Mesothelial cell of epicardium (in vitro differentiated cells): ENCODE data around the gene MIF. TPM values are rescaled to one million over a fixed set of nuclear protein-coding genes. Genes with fewer than 3 reads are reported as not detected.
"Not testable (repeated sequence)": the region's sequence is repeated elsewhere in the genome, so short reads cannot be mapped to it uniquely, and the experiment has no call there.

ENCODE experiments used
- DNase-seq, 2 experiments: peaks; one replicate each; pipeline ENCODE4 v3.0.0; 2021; ENCODE audit warnings: low spot score in 2 of 2; ENCODE audit not compliant: unreplicated experiment in 2 of 2
- H3K27ac Mint-ChIP-seq: 2 replicates; pipeline ENCODE4 v1.8.0; 2021; ENCODE audit warnings: mixed read lengths
- H3K27me3 Mint-ChIP-seq: 2 replicates; pipeline ENCODE4 v1.8.0; 2021; ENCODE audit warnings: low read depth, mixed read lengths
- H3K36me3 Mint-ChIP-seq: 2 replicates; pipeline ENCODE4 v1.8.0; 2021; ENCODE audit warnings: mixed read lengths
- H3K4me1 Mint-ChIP-seq: 2 replicates; pipeline ENCODE4 v1.8.0; 2021; ENCODE audit warnings: mixed read lengths
- H3K4me3 Mint-ChIP-seq: 2 replicates; pipeline ENCODE4 v1.8.0; 2021; ENCODE audit warnings: mild to moderate bottlenecking, moderate library complexity, mixed read lengths
- H3K9me3 Mint-ChIP-seq: 2 replicates; pipeline ENCODE4 v1.8.0; 2021; ENCODE audit warnings: mixed read lengths
- total RNA-seq: library from RNA; stranded (reverse); gene quantifications from 3 replicates; pipeline ENCODE4 v1.2.1, GENCODE V29; 2021
- TF ChIP-seq, protein P1 (sequence below): fragments of 200-600 bp; sonication (generic); IDR thresholded peaks from one replicate; pipeline ENCODE4 v1.5.0; 2021; ENCODE audit warnings: antibody characterized with exemption; ENCODE audit not compliant: unreplicated experiment

MIF gene
- total RNA-seq, 1 donor from 2014 or later = 916 TPM

- Mint-ChIP-seq H3K27ac (no peak overlapping the region), H3K27me3 (no peaks in the 10 kb centered on the region), H3K4me3 (no peak overlapping the region), H3K36me3 (peaks cover 20% of the 10 kb centered on the region), H3K9me3 (peaks cover 8% of the 10 kb centered on the region), H3K4me1 (peaks cover 14% of the 10 kb centered on the region)
- no peak for DNase-seq
- TF ChIP-seq, protein P1, sequence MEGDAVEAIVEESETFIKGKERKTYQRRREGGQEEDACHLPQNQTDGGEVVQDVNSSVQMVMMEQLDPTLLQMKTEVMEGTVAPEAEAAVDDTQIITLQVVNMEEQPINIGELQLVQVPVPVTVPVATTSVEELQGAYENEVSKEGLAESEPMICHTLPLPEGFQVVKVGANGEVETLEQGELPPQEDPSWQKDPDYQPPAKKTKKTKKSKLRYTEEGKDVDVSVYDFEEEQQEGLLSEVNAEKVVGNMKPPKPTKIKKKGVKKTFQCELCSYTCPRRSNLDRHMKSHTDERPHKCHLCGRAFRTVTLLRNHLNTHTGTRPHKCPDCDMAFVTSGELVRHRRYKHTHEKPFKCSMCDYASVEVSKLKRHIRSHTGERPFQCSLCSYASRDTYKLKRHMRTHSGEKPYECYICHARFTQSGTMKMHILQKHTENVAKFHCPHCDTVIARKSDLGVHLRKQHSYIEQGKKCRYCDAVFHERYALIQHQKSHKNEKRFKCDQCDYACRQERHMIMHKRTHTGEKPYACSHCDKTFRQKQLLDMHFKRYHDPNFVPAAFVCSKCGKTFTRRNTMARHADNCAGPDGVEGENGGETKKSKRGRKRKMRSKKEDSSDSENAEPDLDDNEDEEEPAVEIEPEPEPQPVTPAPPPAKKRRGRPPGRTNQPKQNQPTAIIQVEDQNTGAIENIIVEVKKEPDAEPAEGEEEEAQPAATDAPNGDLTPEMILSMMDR = no peak
Observed at GRCh38 chr22:23901600-23901999, 7.4 kb downstream of the MIF start.

DNA sequence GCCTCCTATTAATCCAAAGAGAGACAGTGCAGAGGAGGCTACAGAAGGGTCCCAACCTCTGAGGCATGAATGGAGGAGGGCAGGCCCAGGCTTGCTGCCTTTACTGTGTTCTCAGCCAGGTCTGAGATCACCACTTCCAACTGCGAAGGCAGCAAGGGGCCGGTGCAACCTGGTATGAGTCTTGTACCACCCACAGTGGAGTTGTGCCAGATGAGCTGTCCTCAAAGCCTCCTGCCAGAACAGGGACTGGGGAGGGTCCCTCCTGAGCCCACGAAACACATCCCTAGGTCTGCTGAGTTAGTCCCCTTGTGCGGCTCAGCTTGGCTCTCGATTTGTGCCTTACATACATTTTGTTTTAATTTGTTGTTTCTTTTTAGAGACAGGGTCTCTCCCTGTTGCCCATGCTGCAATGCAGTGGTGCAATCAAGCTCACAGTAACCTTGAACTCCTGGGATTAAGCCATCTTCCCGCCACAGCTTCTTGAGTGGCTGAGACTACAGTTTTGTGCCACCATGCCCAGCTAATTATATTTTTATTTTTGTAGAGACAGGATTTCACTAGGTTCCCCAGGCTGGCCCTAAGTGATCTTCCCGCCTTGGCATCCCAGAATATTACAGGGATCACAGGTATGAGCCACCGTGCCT, 9.3 kb downstream of the MIF start:
- TF ChIP-seq, protein P1 = no peak
- peaks cover 16% of the 10 kb centered on the region for H3K36me3 Mint-ChIP-seq
- H3K9me3 Mint-ChIP-seq = peaks cover 8% of the 10 kb centered on the region
- H3K4me1 Mint-ChIP-seq = peaks cover 10% of the 10 kb centered on the region
- no peaks in the 10 kb centered on the region for H3K27me3 Mint-ChIP-seq
- DNase-seq = no peak
- no peak overlapping the region for H3K4me3 Mint-ChIP-seq
- peak overlapping the region; percentile 16 for H3K27ac Mint-ChIP-seq

DNA sequence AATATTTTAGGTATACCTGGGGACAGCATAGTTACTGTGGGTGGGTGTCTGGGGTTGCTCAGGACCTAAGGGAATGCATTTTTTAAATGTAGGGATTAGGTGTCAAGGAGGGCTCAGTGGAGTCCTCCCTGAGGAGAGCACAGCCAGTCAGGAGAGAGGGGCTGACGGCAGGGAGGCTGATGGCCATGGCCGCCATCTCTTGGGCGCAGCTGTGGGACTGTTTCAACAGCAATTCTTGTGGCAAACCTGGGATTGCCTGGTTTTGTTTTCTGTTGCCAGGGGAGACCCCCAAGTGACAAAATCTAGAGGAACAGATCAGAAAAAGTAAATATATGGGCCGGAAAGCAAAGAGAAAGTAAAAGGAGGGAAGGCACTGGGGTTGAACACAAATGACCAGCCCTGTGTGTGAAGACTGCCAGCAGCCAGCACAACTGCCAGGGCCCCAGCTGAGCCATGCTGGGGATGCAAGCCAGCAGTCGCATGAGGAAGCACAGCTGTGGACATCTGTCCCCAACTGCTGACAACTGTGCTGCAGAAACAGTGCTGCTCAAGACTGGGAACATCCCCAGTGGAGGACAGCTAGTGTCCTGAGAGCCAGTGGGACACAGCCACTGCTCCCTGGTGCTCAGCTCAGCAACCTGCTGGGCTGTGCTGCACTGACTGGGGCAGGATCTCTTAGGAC, 10.5 kb downstream of the MIF start:
- DNase-seq = no peak
- Mint-ChIP-seq H3K27ac (no peak overlapping the region), H3K4me3 (no peak overlapping the region), H3K36me3 (peaks cover 13% of the 10 kb centered on the region), H3K4me1 (peaks cover 22% of the 10 kb centered on the region), H3K27me3 (no peaks in the 10 kb centered on the region), H3K9me3 (peaks cover 6% of the 10 kb centered on the region)
- TF ChIP-seq, protein P1 = no peak

- H3K9me3 Mint-ChIP-seq = no peaks in the 10 kb centered on the region
- no peak for DNase-seq
- no peaks in the 10 kb centered on the region for H3K27me3 Mint-ChIP-seq
- peaks cover 6% of the 10 kb centered on the region for H3K36me3 Mint-ChIP-seq
- no peak overlapping the region for H3K27ac Mint-ChIP-seq
- TF ChIP-seq, protein P1 = no peak
- no peak overlapping the region for H3K4me3 Mint-ChIP-seq
- peaks cover 30% of the 10 kb centered on the region for H3K4me1 Mint-ChIP-seq
Observed at GRCh38 chr22:23906641-23907040, 12.5 kb downstream of the MIF start.

DNA sequence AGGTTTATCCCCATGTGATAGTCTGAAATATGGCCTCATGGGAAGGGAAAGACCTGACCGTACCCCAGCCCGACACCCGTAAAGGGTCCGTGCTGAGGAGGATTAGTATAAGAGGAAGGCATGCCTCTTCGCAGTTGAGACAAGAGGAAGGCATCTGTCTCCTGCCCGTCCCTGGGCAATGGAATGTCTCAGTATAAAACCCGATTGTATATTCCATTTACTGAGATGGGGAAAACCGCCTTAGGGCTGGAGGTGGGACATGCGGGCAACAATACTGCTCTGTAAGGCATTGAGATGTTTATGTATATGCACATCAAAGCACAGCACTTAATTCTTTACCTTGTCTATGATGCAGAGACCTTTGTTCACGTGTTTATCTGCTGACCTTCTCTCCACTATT, 13.2 kb downstream of the MIF start:
- H3K9me3 Mint-ChIP-seq, H3K27me3 Mint-ChIP-seq, H3K4me3 Mint-ChIP-seq, H3K27ac Mint-ChIP-seq, H3K36me3 Mint-ChIP-seq, DNase-seq: not testable (repeated sequence)
- H3K4me1 Mint-ChIP-seq = peaks cover 30% of the 10 kb centered on the region

GRCh38 chr22:23908587-23909205, 14.5 kb downstream of the MIF start:
- Mint-ChIP-seq H3K27me3 (no peaks in the 10 kb centered on the region), H3K4me1 (peaks cover 36% of the 10 kb centered on the region), H3K9me3 (no peaks in the 10 kb centered on the region), H3K4me3 (peak overlapping the region; percentile 20), H3K27ac (peak overlapping the region; percentile 90), H3K36me3 (peaks cover 4% of the 10 kb centered on the region)
- TF ChIP-seq, protein P1 = no peak
- no peak for DNase-seq
